GM12878 (cell line): ENCODE measurements around the gene PGRMC2. TPM values are rescaled to one million over a fixed set of nuclear protein-coding genes. Genes with fewer than 3 reads are reported as not detected.

ENCODE experiments used
- GATAD2B ChIP-seq: fragments of 450-650 bp; conservative IDR thresholded peaks from 2 replicates; pipeline ENCODE4 v1.6.1; 2017; ENCODE audit warnings: low read depth, mild to moderate bottlenecking, moderate library complexity
- NR2F1 ChIP-seq: fragments of 450-650 bp; conservative IDR thresholded peaks from 2 replicates; pipeline ENCODE4 v1.6.1; 2017; ENCODE audit warnings: mild to moderate bottlenecking
- polyA plus RNA-seq, 11 experiments: library from polyadenylated mRNA; depleted of rRNA in 4 of 11; unstranded in 6 of 11; stranded (reverse) in 5 of 11; fragments of >200 nt; fragmentation: Nextera tagmentation in 4 of 11; fragmentation: Illumina TruSeq in 1 of 11; extraction: Ambion mirVana in 4 of 11; extraction: Trizol in 1 of 11; gene quantifications; 1 replicate in 1 of 11; 2 replicates in 10 of 11; pipeline versions ENCODE4 v1.2.1 to v1.2.3, GENCODE V29; 2011 to 2016; ENCODE audit warnings: inconsistent platforms in 2 of 11, missing spikeins in 2 of 11, low read depth in 1 of 11
- total RNA-seq, 4 experiments: library from RNA; depleted of rRNA in 3 of 4; stranded (reverse); fragments of >200 nt in 3 of 4; fragmentation: Illumina TruSeq in 1 of 4; extraction: Trizol in 1 of 4; gene quantifications; 2 replicates each; pipeline versions ENCODE4 v1.2.1 to v1.2.3, GENCODE V29; 2013 to 2021
- TF ChIP-seq, protein P1 (sequence below): fragments of 450-650 bp; IDR thresholded peaks from 2 replicates; pipeline ENCODE4 v1.6.1; 2017; ENCODE audit warnings: antibody characterized with exemption, mild to moderate bottlenecking, moderate library complexity

Gene PGRMC2
- total and polyA plus RNA-seq, 10 of the 15 experiments (the other 5 are each of a cell fraction or from before 2014, with no cell fraction given), result 6.3 to 38.4 (median 12.0) TPM

DNA sequence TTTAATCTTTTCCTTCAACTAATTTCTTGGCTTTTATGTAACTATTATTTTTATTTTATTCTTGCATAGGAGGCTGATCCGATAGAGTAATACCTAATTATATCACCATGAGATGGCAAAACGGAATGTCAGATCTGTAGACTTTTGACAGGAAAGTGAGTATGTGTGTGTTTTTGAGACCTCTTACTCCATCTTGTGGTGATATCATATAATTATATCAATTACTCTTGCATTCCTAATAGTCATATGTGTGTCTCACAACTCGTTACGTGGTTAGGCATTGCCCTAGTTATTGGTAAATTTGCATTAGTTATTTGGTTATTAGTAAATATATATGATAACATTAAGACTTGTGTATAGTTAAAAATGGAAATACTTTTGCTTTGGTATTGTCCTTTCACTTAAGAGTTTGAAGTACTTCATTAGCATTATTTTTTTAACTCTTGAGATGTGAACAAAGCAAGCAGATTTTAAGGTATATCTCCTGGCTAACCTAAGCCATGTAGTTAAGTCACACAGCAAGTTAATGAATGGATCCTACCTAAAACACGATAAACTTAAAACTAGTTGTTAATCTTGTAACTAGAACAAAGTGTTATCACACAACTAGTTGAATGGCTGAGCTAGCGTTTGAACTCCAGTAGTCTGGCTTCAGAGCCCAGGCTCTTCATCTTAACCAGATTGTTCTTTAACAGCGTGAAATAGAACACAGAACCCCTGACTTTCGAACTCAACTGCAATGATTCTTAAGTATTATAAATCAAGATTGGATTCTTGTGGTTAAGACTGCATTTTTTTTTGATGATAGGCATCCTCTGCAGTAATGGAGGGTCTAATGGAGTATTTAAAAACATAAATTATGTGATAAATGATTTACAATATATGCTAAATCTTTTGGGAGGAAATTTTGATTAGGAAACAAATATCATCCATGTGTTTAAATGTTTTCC lies 67.1 kb downstream of the PGRMC2 start (continued):
- TF ChIP-seq, protein P1, sequence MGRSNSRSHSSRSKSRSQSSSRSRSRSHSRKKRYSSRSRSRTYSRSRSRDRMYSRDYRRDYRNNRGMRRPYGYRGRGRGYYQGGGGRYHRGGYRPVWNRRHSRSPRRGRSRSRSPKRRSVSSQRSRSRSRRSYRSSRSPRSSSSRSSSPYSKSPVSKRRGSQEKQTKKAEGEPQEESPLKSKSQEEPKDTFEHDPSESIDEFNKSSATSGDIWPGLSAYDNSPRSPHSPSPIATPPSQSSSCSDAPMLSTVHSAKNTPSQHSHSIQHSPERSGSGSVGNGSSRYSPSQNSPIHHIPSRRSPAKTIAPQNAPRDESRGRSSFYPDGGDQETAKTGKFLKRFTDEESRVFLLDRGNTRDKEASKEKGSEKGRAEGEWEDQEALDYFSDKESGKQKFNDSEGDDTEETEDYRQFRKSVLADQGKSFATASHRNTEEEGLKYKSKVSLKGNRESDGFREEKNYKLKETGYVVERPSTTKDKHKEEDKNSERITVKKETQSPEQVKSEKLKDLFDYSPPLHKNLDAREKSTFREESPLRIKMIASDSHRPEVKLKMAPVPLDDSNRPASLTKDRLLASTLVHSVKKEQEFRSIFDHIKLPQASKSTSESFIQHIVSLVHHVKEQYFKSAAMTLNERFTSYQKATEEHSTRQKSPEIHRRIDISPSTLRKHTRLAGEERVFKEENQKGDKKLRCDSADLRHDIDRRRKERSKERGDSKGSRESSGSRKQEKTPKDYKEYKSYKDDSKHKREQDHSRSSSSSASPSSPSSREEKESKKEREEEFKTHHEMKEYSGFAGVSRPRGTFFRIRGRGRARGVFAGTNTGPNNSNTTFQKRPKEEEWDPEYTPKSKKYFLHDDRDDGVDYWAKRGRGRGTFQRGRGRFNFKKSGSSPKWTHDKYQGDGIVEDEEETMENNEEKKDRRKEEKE, result no peak
- TF ChIP-seq NR2F1 (no peak), GATAD2B (no peak)

Other genes with a start within 250 kb of the PGRMC2 start
- 17.8 and 21.1 TPM in 2 replicates for gene LARP1B, start 226.5 kb downstream of the PGRMC2 start, total RNA-seq (2014; rRNA removed)
- 30.0 and 30.9 TPM in 2 replicates for gene LARP1B, start 226.5 kb downstream of the PGRMC2 start, total RNA-seq (2014; rRNA removed; fragmentation: Illumina TruSeq; extraction: Trizol)
- 15.2 and 15.8 TPM in 2 replicates for gene LARP1B, start 226.5 kb downstream of the PGRMC2 start, total RNA-seq (2021)
- 18.7 and 25.9 TPM in 2 replicates for gene LARP1B, start 226.5 kb downstream of the PGRMC2 start, polyA plus RNA-seq (2011; rRNA removed)
- 23.3 and 30.7 TPM in 2 replicates for gene LARP1B, start 226.5 kb downstream of the PGRMC2 start, polyA plus RNA-seq (2014; fragmentation: Illumina TruSeq; extraction: Trizol)
- 10 to 100 TPM in 1 of 2 experiments, 1 to 10 TPM in 1; 9.3 to 12.7 TPM for gene LARP1B, start 226.5 kb downstream of the PGRMC2 start, polyA plus RNA-seq (2014; fragmentation: Nextera tagmentation; extraction: Ambion mirVana)
- 13.8 and 14.3 TPM in 2 replicates for gene LARP1B, start 226.5 kb downstream of the PGRMC2 start, polyA plus RNA-seq (2014; rRNA removed)
- gene LARP1B, start 226.5 kb downstream of the PGRMC2 start, polyA plus RNA-seq (2016; fragmentation: Nextera tagmentation; extraction: Ambion mirVana), result 1 to 10 TPM; 9.2 to 10.0 TPM